GM21367 (cell line): ENCODE results near the gene BOLA3.
"Not testable (repeated sequence)": the region's sequence is repeated elsewhere in the genome, so short reads cannot be mapped to it uniquely, and the experiment has no call there.

Source experiments
- ATAC-seq: cut with Tn5 transposase; IDR thresholded peaks from one replicate; pipeline ENCODE4 v1.9.1; 2021; ENCODE audit not compliant: unreplicated experiment

BOLA3 gene

GRCh38 chr2:74105413-74105812, 42.3 kb downstream of the BOLA3 start:
- ATAC-seq: no peak

- no peak for ATAC-seq
Observed at GRCh38 chr2:74104839-74105238, 42.9 kb downstream of the BOLA3 start.

- ATAC-seq: no peak
Observed at GRCh38 chr2:74103763-74104162, 43.9 kb downstream of the BOLA3 start.

GRCh38 chr2:74102516-74102915, 45.2 kb downstream of the BOLA3 start:
- no peak for ATAC-seq

GRCh38 chr2:74101574-74102300, 46.0 kb downstream of the BOLA3 start:
- no peak for ATAC-seq

GRCh38 chr2:74100254-74101216, 47.2 kb downstream of the BOLA3 start:
- ATAC-seq: no peak

GRCh38 chr2:74099835-74100234, 47.9 kb downstream of the BOLA3 start:
- no peak for ATAC-seq

GRCh38 chr2:74099271-74099670, 48.4 kb downstream of the BOLA3 start:
- ATAC-seq: no peak

GRCh38 chr2:74097574-74097973, 50.1 kb downstream of the BOLA3 start:
- ATAC-seq: no peak

- ATAC-seq: no peak
Observed at GRCh38 chr2:74096052-74096451, 51.7 kb downstream of the BOLA3 start.

GRCh38 chr2:74095632-74096031, 52.1 kb downstream of the BOLA3 start:
- ATAC-seq: no peak

GRCh38 chr2:74094291-74094690, 53.4 kb downstream of the BOLA3 start:
- no peak for ATAC-seq

- ATAC-seq: no peak
Observed at GRCh38 chr2:74093840-74094239, 53.9 kb downstream of the BOLA3 start.

- ATAC-seq: no peak
Observed at GRCh38 chr2:74093426-74093825, 54.3 kb downstream of the BOLA3 start.

GRCh38 chr2:74092275-74092674, 55.4 kb downstream of the BOLA3 start:
- ATAC-seq: no peak

- ATAC-seq: no peak
Observed at GRCh38 chr2:74091391-74091790, 56.3 kb downstream of the BOLA3 start.

GRCh38 chr2:74089816-74090745, 57.6 kb downstream of the BOLA3 start:
- no peak for ATAC-seq

GRCh38 chr2:74088676-74089075, 59.0 kb downstream of the BOLA3 start:
- not testable (repeated sequence) for ATAC-seq

- no peak for ATAC-seq
Observed at GRCh38 chr2:74087696-74088095, 60.0 kb downstream of the BOLA3 start.

GRCh38 chr2:74086021-74086420, 61.7 kb downstream of the BOLA3 start:
- ATAC-seq: no peak
